Esophagus squamous epithelium (tissue), 4 donors: ENCODE data around the gene SNAP91.

Experiments used
- POLR2A ChIP-seq, 4 donors: fragments of 450-650 bp; IDR thresholded peaks; one replicate each; pipeline ENCODE4 v1.6.1; 2017; ENCODE audit warnings: antibody characterized with exemption in 4 of 4, mild to moderate bottlenecking in 4 of 4, moderate library complexity in 3 of 4
- TF ChIP-seq, protein P1 (sequence below), 6 experiments: fragments of 450-650 bp in 4 of 6; fragments of 200-600 bp in 2 of 6; sonication (generic) in 2 of 6; IDR thresholded peaks; one replicate each; pipeline ENCODE4 v1.5.1; 2016 to 2019; ENCODE audit warnings: antibody characterized with exemption in 6 of 6, mild to moderate bottlenecking in 4 of 6, moderate library complexity in 4 of 6

DNA sequence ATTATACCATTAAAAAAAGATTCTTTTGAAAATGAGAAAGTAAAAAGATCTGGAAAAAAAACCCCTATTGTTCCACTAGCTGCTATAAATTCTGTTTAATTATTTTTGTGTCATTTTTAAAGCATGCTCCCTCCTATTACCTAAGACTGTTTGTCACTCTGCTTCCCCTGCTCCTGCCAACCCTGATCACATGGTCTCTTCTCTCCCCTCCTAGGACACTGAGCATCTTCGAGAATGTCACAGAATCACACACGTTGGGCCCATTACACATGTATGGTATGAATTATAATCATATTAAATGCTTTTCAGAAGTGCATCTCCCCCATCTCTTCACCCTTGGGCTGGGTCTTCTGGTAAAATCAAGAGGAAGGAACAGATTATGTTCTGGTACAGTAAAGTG is 6.2 kb downstream of the SNAP91 start:
- TF ChIP-seq POLR2A (IDR thresholded peaks at IDR 0.05): no peak
- TF ChIP-seq, protein P1, sequence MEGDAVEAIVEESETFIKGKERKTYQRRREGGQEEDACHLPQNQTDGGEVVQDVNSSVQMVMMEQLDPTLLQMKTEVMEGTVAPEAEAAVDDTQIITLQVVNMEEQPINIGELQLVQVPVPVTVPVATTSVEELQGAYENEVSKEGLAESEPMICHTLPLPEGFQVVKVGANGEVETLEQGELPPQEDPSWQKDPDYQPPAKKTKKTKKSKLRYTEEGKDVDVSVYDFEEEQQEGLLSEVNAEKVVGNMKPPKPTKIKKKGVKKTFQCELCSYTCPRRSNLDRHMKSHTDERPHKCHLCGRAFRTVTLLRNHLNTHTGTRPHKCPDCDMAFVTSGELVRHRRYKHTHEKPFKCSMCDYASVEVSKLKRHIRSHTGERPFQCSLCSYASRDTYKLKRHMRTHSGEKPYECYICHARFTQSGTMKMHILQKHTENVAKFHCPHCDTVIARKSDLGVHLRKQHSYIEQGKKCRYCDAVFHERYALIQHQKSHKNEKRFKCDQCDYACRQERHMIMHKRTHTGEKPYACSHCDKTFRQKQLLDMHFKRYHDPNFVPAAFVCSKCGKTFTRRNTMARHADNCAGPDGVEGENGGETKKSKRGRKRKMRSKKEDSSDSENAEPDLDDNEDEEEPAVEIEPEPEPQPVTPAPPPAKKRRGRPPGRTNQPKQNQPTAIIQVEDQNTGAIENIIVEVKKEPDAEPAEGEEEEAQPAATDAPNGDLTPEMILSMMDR (IDR thresholded peaks at IDR 0.05): no peak
